GM15510 (cell line): ENCODE data around the gene HOGA1.

ENCODE experiments used
- POLR2A ChIP-seq: IDR thresholded peaks from 3 replicates; pipeline ENCODE4 v1.6.1; 2011; ENCODE audit warnings: borderline replicate concordance; ENCODE audit not compliant: insufficient read length; ENCODE audit errors: extremely low read depth

HOGA1 gene

DNA sequence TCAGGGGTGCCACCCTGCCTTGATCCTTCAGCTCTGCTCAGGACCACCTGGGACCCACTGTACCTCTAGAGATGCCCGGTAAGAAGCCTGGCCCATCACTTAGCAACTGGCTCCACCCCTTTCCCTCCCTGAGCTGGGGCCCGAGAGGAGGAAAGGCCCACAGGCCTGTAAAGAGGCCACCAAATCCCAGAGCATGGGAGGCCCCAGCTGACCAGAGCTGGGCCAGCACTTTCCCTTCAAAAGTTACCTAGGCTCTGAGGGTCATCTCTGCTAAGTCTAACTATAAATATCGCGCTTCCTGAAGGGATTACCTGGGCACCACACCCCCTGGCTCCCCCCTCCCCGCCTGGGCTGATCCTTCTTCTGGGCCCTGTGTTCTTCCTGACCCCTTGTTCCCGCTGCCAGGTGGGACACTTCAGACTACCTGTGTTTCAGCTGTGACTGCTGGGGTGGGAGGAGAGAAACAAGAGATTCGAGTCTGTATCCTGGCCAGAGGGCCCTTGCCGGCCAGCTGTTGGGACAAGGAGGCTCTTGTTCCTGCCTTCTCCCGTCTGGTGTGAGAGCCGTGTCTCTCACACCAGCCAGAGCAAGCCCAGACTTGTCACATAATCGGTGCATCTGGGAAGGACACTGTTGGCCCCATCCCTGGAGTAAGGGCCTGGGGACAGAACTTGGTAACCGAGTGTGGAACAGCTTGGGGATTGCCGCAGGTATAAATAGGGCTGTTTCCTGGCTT lies 34.4 kb upstream of the HOGA1 start:
- TF ChIP-seq POLR2A: no peak

DNA sequence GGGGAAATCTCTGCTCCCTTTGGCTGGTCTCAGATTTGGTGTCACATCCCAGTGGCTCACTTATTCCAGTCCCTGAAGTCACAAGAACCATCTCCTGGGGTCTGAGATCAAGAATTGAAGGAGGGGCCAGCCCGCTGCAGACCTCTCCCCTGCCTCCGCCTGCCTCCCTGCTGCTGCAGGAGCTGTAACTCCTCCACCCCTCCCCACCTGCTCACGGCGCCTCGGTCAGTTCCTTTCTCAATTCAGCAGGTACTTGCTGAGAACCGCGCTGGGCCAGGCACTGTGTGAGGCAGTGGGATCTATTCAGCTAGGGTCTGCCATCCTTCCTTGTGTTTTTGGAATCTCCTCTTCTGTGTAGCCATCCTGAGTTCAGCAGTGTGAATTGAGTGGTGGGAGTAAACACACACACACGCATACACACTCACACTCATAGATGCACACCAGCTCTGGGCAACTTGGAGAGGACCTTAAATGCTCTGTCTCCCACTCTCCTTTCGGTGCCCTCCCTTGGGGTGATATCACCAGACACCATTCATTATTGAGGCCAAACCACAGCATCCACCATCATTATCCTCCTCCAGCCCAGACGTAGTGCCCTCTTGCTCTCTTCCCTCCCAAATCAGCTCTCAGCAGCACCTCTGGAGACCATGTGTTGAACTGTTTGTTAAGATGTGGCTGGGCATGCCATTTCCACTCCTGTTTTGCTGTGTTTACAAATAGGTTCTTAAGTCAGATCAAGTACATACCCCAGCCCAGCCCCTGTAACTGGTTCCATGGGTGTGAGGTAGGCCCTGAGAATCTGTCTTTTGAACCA lies 33.6 kb upstream of the HOGA1 start:
- no peak for TF ChIP-seq POLR2A

DNA sequence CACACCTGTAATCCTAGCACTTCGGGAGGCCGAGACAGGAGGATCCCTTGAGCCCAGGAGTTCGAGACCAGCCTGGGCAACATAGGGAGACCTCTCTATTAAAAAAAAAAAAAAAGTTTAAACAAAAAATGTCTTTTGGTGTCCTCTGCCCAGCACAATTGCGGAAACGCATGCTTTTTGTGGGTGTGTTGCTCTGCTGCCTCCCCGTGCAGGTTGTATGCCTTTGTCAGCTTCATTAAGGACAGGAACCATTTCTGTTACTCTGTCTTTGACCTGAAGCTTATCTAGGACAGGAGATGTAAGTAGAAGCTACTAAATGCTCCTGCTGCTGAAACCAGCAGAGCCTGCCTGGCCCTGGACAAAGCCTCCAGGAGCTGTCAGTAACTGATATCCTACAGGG lies 32.9 kb upstream of the HOGA1 start:
- TF ChIP-seq POLR2A: no peak

DNA sequence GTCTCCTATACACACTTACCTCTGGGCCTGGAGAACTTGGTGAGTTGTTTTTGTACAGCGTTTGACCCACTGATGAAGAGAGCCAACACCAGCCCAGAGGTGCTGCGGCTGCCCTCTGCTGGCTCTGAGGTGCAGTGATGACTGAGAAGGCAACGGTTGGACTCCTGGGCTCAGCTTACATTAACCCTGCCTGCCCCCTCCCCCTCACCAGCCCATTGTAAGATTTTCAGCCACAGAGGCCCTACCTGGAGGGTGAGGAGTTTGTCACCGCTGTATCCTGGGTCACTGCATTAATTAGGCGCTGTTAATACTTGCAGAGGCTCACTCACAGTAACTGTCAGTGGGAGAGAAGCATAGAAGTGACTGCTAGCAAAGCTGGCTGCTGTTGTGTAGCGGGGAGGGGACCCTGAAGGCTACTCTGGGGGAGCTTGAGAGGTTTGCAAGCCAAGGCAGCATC lies 30.6 kb upstream of the HOGA1 start:
- no peak for TF ChIP-seq POLR2A

DNA sequence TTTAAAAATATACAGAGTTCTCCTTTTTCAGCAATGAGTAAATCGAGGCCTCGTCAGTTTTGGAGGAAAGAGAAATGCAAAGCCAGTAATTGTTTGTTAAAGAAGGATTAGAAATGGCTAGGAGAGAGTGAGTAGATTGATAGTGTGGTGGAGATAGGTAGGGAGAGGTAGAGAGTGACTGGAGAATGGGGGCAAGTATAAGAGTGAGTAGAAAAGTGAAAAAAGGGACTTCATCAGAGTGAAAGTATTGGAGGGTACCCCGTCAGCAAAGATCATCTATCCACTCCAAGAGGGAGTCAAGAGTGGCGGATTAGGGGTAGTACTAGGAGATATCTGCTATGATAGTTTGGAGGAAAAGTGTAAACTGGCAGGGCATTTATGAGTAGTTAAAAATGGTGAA lies 20.9 kb upstream of the HOGA1 start:
- no peak for TF ChIP-seq POLR2A

DNA sequence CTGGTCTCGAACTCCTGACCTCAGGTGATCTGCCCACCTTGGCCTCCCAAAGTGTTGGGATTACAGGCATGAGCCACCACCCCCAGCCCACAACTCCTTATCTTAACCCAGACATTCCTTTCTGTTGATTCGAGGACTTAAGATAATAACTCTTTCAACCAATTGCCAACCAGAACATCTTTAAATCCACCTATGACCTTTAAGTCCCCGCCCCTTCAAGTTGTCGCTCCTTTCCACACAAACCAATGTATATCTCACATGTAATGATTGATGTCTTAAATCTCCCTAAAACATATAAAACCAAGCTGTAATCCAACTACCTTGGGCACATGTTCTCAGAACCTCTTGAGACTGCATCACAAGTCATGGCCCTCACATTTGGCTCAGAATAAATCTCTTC lies 19.4 kb upstream of the HOGA1 start:
- TF ChIP-seq POLR2A: no peak

DNA sequence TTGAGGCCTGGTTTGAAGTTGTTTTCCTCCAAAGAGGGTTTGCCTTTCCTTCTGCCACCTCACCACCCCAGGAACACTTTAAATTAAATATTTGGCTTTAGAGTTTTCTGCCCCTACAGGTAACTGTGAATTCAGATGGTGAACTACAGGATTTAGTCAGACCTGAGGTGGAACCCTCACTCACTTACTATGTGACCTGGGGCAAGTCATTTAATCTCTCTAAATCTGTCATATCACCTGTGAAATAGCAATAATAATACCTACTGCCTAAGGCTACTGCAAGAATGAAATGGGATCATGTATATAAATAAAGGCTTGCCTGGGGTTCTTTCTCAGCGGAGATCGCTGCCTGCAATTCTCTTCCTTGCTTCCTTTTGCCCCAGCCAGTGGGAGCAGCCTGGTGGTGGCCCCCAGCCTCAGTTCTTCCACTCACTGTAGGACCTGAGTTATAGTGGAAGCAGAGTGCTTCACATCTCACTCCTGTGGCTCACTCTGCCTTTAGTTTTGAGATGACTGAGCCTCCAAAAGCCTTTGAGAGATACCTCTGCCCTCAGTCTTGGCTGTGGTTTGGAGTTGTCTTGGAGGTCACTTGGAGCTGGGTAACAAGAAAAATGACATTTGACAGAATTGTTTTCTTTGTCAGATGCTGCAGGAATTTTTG lies 17.7 kb upstream of the HOGA1 start:
- TF ChIP-seq POLR2A: no peak

DNA sequence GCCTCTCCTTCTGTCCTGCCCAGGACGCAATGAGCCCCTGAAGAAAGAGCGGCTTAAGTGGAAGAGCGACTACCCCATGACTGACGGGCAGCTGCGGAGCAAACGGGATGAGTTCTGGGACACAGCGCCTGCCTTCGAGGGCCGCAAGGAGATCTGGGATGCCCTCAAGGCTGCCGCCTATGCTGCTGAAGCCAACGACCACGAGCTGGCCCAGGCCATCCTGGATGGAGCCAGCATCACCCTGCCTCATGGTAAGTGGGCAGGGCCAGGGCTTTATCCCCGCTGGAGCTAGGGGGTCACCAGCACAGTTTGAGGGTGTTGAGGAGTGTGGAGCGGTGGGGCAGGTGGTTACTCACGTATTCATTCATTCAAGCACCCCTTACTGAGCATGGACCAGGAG lies 16.3 kb upstream of the HOGA1 start:
- TF ChIP-seq POLR2A: no peak

DNA sequence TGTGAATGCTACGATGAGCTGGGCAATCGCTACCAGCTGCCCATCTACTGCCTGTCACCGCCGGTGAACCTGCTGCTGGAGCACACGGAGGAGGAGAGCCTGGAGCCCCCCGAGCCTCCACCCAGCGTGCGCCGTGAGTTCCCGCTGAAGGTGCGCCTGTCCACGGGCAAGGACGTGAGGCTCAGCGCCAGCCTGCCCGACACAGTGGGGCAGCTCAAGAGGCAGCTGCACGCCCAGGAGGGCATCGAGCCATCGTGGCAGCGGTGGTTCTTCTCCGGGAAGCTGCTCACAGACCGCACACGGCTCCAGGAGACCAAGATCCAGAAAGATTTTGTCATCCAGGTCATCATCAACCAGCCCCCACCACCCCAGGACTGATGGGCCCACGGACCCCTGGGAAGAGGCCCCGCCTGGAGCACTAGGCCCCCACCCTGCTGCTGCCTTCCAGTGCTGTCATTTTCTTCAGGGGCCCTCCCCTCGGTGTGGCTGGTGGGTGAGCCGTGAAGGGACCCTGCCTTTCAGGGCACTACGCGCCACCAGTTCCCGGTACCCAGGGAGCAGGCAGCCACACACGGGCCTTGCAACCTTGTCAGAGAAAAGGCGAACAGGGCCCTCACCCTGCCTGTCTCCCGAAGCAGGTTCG lies 13.9 kb upstream of the HOGA1 start:
- TF ChIP-seq POLR2A: no peak

DNA sequence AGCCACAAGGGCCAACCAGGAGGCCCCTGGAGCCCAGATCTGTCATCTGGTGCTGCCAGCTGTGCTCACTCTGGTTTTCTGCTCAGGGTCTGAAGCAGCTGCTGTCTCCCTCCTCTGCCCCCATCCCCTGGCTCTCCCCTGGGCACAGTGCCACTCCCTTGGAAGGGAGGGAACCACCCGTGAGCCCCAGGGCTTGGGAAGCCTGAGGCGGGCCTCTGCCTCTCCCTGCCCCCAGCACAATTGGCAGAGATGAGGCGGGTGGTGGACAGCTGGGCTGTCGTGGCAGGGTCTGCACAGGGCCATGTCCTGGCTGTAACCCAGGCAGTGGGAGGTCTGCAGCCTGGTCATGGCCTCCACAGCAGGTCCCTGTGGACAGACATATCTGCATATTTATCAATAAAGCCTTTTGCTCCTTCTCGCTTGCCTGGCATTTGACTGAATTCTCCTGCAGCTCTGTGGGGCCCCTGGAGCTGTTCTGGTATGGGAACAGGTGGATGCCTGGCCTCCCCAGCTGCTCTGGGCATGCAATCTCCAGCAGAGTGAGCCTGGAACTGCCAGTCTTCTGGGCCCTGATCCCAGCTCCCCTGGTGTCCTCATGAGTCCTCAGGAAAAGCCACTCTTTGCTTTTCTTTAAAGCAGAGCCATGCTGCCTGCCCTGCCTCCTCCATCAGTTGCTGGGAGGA lies 13.3 kb upstream of the HOGA1 start:
- TF ChIP-seq POLR2A: no peak

DNA sequence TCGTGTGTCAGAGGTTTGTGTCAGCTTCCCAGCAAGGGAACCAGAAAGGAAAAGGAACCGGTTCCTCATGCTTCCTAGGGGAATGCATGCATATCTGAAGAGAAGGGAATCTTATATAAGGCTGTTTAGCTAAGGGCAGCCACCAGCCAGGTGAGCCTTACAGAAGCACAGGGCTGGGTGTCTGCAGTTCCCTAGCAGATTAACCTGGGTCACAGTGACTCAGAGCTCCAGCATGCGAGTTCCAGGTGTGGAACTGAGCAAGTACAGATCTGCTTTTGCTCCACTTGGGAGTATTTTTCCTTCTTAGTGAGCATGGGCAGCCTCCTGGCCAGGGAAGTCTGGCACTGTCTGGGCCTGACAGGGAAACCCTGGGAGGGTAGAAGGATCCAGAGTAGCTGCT lies 12.6 kb upstream of the HOGA1 start:
- no peak for TF ChIP-seq POLR2A

DNA sequence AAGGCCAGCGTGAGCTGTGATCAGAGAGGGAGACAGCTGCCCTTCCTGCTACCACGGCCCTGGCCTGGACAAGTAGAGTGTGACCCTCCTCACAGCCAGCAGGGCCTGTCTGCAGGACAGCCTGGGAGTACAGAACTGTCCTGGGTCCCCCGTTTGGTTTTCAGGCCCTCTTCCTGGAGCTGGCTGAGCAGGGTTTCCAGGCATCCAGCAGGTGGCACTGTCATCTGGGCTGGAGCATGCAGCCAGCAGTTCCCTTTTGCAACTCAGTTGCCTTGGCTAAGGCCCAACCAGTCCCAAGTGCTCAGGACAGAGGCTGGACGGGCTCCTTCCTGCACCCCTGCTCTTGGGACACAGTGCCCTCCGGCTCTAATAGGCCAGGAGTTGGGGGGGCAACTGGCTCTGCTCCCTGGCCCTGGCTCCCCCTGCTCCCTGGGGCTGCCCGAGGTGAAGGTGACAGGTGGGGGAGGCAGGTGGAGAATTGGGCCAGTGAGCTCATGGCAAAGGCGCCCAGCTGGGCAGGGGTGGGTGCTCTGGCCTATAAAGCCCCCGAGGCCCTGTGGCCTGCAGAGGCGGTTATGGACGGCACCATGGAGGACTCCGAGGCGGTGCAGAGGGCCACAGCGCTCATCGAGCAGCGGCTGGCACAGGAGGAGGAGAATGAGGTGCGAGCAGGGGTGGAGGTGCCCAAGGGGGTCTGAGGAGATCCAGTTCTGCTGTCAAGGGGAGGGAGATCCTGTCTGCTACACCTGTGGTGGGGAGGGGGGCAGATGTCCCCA lies 11.8 kb upstream of the HOGA1 start, which contains the start of gene ANKRD2:
ANKRD2 (plus strand) TSS at position 566 of the 776 bp plus-strand sequence; CDS start at position 576, 10 bp downstream.
- no peak for TF ChIP-seq POLR2A

DNA sequence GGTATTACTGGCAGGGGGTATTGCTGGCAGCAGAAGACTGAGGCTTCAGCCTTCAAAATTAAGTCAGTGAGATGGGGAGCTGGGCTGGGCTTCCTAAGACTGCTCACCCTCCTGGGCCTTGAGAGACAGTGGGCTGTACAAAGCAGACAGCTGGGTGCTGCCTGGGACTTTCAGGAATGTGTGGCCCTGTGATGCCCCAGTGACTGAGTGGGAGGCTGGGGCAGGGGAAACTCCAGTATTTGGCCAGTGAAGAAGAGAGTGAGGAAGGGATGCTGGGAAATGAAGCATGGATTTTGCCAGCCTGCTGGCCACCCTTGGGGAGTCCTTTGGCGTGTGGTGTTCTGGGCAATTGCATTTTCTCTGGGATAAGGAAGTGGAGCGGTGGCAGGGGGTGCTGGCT lies 11.2 kb upstream of the HOGA1 start:
- no peak for TF ChIP-seq POLR2A
